Stimulated activated CD8-positive, alpha-beta memory T cell treated with anti-CD3 and anti-CD28 coated beads, Interleukin-7, amount 100 ng/mL, for 48 hours (primary cell): Measurements from ENCODE around the gene MIPEP.
"Not testable (repeated sequence)": the region's sequence is repeated elsewhere in the genome, so short reads cannot be mapped to it uniquely, and the experiment has no call there.

Experiments used
- DNase-seq, 2 donors: peaks; one replicate each; pipeline ENCODE4 v3.0.0-alpha.2; 2020; ENCODE audit warnings: low read depth in 1 of 2; ENCODE audit errors: extremely low read depth in 1 of 2

Gene MIPEP

GRCh38 chr13:23751195-23751594 is 138.0 kb downstream of the MIPEP start:
- DNase-seq, result no peak

GRCh38 chr13:23750383-23751121 is 138.6 kb downstream of the MIPEP start:
- DNase-seq, result no peak

- DNase-seq, result no peak
These were observed 139.8 kb downstream of the MIPEP start for GRCh38 chr13:23749288-23749873.

DNA sequence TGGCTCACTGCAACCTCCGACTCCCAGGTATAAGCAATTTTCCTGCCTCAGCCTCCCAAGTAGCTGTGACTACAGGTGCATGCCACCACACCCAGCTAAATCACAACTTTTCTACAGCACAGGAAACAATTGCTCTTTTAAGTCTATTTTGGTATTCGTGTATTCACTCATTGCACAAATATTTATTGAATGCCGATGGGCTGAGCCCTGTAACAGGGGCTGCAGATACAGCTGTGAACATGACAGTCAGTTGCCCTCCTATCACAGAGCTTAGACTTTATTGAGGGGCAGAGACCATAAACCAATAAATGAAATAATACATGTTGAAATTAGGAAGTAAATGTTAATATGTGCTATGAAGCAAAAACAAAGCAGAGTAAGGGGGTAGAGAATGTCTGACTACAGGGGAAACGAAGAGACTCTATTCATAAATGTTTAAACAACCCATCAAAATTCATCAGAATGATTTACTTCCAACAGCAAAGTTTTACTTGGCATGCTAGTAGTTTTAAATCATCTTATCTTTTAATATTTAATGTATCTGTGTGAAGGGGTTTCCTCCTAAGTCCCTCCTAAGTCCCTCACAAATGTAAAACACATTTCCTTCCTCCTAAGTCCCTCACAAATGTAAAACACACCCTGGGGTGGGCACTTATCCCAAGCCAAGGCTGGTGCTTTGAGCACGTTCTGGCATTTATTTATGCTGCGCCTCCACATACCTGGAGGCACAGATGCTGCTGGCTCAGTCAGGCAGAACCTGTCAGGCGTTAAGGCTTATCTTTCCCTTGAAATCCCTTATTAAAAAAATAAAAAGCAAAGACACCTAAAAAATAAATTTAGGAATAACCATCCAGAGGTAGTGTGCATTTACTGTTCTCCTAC is 140.8 kb downstream of the MIPEP start:
- no peak for DNase-seq

DNA sequence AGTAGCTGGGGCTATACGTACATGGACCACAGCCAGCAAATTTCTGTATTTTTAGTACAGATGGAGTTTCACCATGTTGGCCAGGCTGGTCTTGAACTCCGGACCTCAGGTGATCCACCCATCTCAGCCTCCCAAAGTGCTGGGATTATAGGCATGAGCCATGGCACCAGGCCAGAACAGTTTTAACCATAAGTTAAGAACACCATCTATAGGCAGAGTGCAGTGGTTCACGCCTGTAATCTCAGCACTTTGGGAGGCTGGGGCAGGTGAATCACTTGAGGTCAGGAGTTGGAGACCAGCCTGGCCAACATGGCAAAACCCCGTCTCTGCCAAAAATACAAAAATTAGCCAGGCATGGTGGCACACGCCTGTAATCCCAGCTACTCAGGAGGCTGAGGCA is 143.1 kb downstream of the MIPEP start:
- DNase-seq, result not testable (repeated sequence)

GRCh38 chr13:23744315-23744714 is 144.9 kb downstream of the MIPEP start:
- DNase-seq, result no peak

GRCh38 chr13:23743278-23744076 is 145.7 kb downstream of the MIPEP start:
- DNase-seq, result no peak

DNA sequence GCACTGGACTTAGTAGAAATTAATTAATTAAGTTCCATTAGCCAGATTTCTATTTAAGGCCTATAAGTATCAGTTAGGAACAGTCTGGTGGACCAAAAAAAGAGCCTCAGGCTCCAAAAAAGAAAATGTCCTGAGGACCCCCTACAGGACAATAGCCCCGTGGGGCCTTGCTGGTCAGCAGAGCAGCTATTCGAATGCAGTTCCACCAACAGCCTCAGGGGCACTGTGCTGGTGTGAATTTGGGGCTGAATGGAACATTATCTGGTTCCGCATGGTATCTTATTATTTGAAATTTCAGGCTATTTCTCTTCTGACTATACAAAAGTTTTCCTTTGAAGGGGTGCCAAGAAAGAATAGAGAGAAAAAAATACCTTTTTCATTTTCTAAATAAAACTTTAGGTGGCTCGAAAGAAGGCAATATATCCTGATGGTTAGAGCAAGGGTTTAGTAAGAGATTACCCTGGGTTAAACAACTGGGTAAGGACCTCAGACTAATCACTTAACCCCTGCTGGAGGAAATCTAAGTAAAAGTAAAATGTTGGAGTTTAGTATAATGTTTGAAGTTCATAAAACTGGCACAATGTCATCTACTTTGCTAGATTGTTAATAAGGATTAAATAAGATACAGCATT is 147.2 kb downstream of the MIPEP start:
- DNase-seq, result no peak

DNA sequence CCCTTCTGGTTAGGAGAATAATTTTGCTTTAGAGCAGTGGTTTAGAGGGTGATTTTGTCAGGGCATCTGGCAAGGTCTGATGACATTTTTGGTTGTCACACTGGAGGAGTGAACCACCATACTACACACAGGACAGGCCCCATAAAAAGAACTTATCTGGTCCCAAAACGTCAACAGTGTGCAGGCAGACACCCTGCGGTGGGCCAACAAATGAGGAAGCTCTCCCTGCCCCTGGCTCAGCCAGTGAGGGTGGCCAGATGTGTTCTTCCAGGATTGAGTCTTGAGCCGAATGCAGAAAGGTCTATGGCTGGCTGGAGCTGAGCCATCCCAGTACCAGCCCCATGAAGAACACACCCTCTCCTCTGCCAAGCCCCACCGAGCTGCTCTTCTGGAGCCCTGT is 149.2 kb downstream of the MIPEP start:
- DNase-seq, result no peak

DNA sequence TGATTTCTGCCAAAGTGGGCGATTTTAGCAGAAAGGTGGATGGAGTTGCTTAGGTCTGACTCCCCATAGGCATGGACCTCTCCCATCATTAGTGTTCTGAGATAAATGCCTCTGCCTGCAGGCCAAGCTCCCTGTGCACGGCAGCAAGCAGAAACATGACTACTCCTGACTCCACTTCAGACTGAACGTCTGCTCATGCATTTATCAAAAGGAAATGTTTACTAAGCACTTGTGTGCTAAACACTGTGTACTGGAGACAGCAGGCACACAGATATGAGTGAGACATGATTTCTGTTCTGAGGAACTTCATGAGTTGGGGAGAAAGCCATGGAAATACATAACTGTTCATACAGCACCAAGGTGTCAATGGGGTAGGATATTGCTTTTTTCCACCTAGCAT is 149.6 kb downstream of the MIPEP start:
- DNase-seq, result no peak

DNA sequence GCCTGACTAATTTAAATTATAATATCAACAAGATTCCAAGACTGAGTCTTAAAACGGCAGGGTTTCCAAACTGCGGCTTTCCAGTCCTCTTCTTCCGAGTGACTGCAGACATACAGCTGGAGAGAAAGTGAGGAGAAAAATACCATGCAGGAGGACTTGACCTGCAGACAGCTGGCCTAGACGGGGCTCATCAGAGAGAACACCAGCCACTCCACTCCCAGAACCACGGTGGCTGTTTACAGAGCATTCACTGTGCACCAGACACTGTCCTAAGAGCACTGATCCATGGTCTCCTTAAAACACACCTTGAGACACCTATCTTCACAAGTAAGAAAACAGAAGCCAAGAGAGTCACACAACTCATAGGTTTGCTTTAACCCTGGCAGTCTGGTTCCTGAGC is 152.7 kb downstream of the MIPEP start:
- DNase-seq, result no peak

- DNase-seq, result no peak
These were observed 153.9 kb downstream of the MIPEP start for GRCh38 chr13:23735329-23735728.

- no peak for DNase-seq
These were observed 157.5 kb downstream of the MIPEP start for GRCh38 chr13:23731709-23732108.

GRCh38 chr13:23730251-23730650 is 158.9 kb downstream of the MIPEP start:
- no peak for DNase-seq

GRCh38 chr13:23729531-23729930 is 159.7 kb downstream of the MIPEP start:
- no peak for DNase-seq

- no peak for DNase-seq
These were observed 160.4 kb downstream of the MIPEP start for GRCh38 chr13:23728807-23729206.

DNA sequence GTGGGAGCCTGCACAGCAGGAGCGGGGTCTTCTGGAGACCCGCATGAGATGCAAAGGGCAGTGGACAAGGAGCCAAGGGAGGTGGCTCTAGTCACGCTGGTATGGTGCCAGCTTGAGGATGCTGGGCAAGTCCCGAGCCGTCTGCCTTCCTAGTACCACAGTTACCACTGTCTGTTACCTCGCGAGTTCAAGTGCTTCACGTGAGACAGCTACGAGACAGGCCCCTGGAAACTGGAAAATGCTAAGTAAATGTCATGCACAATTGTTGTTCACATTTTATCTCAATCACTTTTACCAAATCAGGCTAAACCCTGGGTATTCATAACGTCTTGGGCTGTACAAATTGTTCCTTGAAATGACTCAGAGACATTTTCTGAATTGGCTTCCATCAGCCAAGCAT is 163.3 kb downstream of the MIPEP start:
- no peak for DNase-seq

- DNase-seq, result no peak
These were observed 164.8 kb downstream of the MIPEP start for GRCh38 chr13:23724196-23724970.

GRCh38 chr13:23723471-23723870 is 165.7 kb downstream of the MIPEP start:
- no peak for DNase-seq
